ENCODE data around the gene S100A12.

Gene S100A12

DNA sequence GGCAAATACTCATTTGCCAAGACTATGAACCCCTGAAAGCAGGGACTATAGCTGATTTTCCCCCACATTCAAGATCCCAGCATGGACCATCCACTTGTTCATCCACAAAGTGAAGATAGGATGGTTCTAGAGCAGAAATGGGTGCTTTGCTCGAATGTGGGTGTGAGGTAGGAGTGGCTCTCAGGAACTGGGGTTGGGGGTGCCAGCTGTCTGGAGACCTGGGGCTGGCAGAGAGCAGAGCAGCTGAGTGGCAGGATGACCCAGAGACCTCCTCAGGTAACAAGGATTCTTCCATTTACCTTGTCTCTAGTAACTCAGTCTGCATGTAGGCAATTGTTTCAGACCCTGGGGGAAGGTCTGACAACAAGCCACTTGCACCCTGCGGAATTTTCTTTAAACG, 11.8 kb downstream of the S100A12 start:
- TF ChIP-seq, protein P1, sequence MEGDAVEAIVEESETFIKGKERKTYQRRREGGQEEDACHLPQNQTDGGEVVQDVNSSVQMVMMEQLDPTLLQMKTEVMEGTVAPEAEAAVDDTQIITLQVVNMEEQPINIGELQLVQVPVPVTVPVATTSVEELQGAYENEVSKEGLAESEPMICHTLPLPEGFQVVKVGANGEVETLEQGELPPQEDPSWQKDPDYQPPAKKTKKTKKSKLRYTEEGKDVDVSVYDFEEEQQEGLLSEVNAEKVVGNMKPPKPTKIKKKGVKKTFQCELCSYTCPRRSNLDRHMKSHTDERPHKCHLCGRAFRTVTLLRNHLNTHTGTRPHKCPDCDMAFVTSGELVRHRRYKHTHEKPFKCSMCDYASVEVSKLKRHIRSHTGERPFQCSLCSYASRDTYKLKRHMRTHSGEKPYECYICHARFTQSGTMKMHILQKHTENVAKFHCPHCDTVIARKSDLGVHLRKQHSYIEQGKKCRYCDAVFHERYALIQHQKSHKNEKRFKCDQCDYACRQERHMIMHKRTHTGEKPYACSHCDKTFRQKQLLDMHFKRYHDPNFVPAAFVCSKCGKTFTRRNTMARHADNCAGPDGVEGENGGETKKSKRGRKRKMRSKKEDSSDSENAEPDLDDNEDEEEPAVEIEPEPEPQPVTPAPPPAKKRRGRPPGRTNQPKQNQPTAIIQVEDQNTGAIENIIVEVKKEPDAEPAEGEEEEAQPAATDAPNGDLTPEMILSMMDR (IDR thresholded peaks at IDR 0.05; ENCODE audit: extremely low read depth, missing control alignments), result no peak
- no peak for DNase-seq (ENCODE audit: low spot score)

GRCh38 chr1:153362187-153362775, 13.1 kb downstream of the S100A12 start:
- no peak for DNase-seq (ENCODE audit: low spot score)
- TF ChIP-seq, protein P1 (IDR thresholded peaks at IDR 0.05; ENCODE audit: extremely low read depth, missing control alignments), result no peak

DNA sequence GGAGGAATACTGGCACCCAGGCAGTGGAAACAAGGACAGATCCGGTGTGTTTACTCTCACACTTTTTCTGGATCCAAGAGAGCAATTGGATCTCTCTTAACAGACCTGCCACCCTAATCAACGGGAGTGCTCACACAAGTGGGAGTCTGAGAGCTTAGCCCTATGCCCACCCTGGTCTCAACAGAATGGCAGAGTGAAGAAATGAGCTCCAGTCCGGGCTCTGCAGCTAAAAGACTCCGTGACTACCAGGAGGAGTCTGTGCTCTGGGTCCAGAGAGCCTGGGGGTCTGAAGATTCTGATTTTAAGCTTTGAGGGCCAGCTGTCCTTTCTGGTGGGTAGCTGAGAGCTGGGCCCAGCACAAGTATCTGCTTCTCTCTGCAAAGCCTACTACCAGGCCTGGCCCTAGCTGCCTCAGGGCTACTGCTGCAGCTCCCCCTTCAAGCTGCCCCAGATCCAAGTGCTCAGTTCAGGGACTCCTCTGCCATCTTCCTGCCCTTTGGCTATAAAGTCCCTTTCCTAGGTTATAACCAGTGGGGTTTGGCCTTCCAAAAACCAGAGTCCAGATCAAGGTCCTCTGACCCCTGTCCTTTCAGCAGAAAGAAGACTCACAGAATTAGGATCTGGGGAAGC, 13.8 kb downstream of the S100A12 start:
- no peak for DNase-seq (ENCODE audit: low spot score)
- TF ChIP-seq, protein P1 (IDR thresholded peaks at IDR 0.05; ENCODE audit: extremely low read depth, missing control alignments), result no peak

DNA sequence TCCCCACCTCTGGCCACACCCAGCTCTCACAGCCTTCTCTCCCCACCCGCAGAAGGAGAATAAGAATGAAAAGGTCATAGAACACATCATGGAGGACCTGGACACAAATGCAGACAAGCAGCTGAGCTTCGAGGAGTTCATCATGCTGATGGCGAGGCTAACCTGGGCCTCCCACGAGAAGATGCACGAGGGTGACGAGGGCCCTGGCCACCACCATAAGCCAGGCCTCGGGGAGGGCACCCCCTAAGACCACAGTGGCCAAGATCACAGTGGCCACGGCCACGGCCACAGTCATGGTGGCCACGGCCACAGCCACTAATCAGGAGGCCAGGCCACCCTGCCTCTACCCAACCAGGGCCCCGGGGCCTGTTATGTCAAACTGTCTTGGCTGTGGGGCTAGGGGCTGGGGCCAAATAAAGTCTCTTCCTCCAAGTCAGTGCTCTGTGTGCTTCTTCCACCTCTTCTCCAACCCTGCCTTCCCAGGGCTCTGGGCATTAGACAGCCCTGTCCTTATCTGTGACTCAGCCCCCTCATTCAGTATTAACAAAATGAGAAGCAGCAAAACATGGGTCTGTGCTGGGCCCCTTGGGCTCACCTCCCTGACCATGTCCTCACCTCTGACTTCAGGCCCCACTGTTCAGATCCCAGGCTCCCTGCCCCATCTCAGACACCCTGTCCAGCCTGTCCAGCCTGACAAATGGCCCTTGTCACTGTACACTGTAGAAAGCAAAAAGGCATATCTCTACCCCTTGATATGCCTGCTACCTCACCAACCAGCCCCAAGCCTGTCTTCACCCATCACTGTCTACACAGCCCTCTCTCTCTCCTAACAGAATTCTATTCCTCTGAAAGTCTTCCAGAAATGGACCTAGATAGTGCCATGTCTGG, 14.6 kb downstream of the S100A12 start:
- DNase-seq (ENCODE audit: low spot score), result no peak
- TF ChIP-seq, protein P1 (IDR thresholded peaks at IDR 0.05; ENCODE audit: extremely low read depth, missing control alignments), result no peak

- no peak for DNase-seq (ENCODE audit: low spot score)
- TF ChIP-seq, protein P1 (IDR thresholded peaks at IDR 0.05; ENCODE audit: extremely low read depth, missing control alignments), result no peak
Measured at GRCh38 chr1:153360190-153360589, 15.2 kb downstream of the S100A12 start.

DNA sequence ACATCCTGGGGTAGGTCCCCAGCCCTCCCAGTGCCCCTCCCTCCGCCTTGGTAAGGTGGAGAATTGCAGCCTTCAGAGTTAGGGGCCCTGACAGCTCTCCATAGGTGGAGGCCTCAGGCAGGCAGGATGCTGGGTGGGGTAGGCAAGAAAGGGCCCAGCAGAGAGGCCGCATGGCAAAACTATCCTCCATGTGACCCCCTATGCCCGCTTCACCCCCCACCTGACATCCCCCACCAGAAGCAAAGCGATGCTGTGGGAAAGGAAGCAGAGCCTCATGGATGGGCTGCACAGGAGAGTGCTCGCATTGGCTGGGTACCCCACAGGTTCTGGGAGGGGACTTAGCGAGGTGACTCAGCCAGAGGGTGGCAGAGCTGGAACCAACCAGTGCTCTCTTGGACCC, 16.2 kb downstream of the S100A12 start:
- TF ChIP-seq, protein P1 (IDR thresholded peaks at IDR 0.05; ENCODE audit: extremely low read depth, missing control alignments), result no peak
- DNase-seq (ENCODE audit: low spot score), result no peak

- TF ChIP-seq, protein P1 (IDR thresholded peaks at IDR 0.05; ENCODE audit: extremely low read depth, missing control alignments), result no peak
- DNase-seq (ENCODE audit: low spot score), result no peak
Measured at GRCh38 chr1:153358691-153358975, 16.8 kb downstream of the S100A12 start.

Data from GM20000 (cell line).